AG04450 (cell line): Measurements from ENCODE around the gene SLC52A3. TPM values are rescaled to one million over a fixed set of nuclear protein-coding genes. Genes with fewer than 3 reads are reported as not detected.

ENCODE experiments used
- CTCF ChIA-PET: fragments of 300-600, 350-600 bp; formaldehyde crosslinking; extraction: SDS; loops from one replicate; lab custom pipeline; 2022; ENCODE audit warnings: antibody characterized with exemption, inconsistent platforms; lab: Charles Lee
- POLR2A ChIA-PET: fragments of 350-600 bp; formaldehyde crosslinking; extraction: SDS; loops from one replicate; lab custom pipeline; 2021; ENCODE audit warnings: antibody characterized with exemption, inconsistent platforms; lab: Yijun Ruan, JAX
- DNase-seq: peaks from one replicate; pipeline ENCODE4 v3.0.0-alpha.2; 2011; ENCODE audit warnings: low read depth, low spot score
- H3K27ac ChIP-seq: one replicate; pipeline ENCODE4 v1.5.1; 2012; ENCODE audit warnings: low read depth, low read length, control low read depth
- H3K27me3 ChIP-seq: one replicate; pipeline ENCODE4 v1.6.0; 2012; ENCODE audit warnings: low read length; ENCODE audit not compliant: control insufficient read depth, insufficient read depth
- H3K4me3 ChIP-seq: 2 replicates; pipeline ENCODE4 v1.5.1; 2011; ENCODE audit warnings: mild to moderate bottlenecking, low read depth, low read length, control low read depth
- H3K9me3 ChIP-seq: 2 replicates; pipeline ENCODE4 v1.5.1; 2012; ENCODE audit warnings: low read length; ENCODE audit not compliant: control insufficient read depth, insufficient read depth
- polyA plus RNA-seq: library from polyadenylated mRNA; depleted of rRNA; stranded (reverse); fragments of >200 nt; gene quantifications from 2 replicates; pipeline ENCODE4 v1.2.3, GENCODE V29; 2011
- TF ChIP-seq, protein P1 (sequence below): IDR thresholded peaks from 2 replicates; pipeline ENCODE4 v1.5.1; 2011; ENCODE audit warnings: low read depth, low read length, control low read depth, inconsistent platforms

Gene SLC52A3
- polyA plus RNA-seq, 1 experiment = not detected

DNA sequence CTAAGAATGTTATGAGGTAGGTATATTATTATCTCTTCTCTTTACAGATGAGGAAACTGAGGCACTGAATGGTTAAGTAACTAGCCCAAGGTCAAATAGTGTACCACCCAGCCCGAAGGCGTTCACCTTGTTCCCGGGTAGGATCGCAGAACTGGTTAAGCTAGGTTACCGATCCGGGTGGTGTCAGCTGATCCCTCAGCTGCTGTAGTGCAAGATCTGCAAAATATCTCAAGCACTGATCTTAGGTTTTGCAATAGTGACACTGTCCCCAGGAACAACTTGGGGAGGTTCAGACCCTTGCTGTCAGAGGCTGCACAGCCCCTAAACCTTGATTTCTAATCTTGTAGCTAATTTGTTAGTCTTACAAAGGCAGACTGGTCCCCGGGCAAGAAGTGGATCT lies 28.1 kb downstream of the SLC52A3 start:
- CTCF ChIA-PET = interaction anchor here (0.6 to 4.8 kb wide), 8 partner anchors 9 to 411 kb away, joined by 3 to 82 read pairs (median 8); partner anchors contain the start of gene CSNK2A1

GRCh38 chr20:739736-740135 lies 28.6 kb downstream of the SLC52A3 start:
- CTCF ChIA-PET = interaction anchor here (0.6 to 4.8 kb wide), 19 partner anchors 9 to 410 kb away, joined by 3 to 82 read pairs (median 5); partner anchors contain the start of gene CSNK2A1

More for the DNA sequence above, 28.1 kb downstream of the SLC52A3 start:
- TF ChIP-seq, protein P1, sequence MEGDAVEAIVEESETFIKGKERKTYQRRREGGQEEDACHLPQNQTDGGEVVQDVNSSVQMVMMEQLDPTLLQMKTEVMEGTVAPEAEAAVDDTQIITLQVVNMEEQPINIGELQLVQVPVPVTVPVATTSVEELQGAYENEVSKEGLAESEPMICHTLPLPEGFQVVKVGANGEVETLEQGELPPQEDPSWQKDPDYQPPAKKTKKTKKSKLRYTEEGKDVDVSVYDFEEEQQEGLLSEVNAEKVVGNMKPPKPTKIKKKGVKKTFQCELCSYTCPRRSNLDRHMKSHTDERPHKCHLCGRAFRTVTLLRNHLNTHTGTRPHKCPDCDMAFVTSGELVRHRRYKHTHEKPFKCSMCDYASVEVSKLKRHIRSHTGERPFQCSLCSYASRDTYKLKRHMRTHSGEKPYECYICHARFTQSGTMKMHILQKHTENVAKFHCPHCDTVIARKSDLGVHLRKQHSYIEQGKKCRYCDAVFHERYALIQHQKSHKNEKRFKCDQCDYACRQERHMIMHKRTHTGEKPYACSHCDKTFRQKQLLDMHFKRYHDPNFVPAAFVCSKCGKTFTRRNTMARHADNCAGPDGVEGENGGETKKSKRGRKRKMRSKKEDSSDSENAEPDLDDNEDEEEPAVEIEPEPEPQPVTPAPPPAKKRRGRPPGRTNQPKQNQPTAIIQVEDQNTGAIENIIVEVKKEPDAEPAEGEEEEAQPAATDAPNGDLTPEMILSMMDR = no peak
- Histone ChIP-seq H3K27me3 (no peaks in the 10 kb centered on the region), H3K27ac (no peak overlapping the region), H3K9me3 (no peaks in the 10 kb centered on the region; the same call in none of the 2 replicates), H3K4me3 (no peak overlapping the region)
- DNase-seq = no peak
- POLR2A ChIA-PET = no interaction called here

GRCh38 chr20:733861-734260 lies 34.4 kb downstream of the SLC52A3 start:
- no peak overlapping the region for H3K27ac ChIP-seq
- H3K9me3 ChIP-seq = no peaks in the 10 kb centered on the region
- ChIA-PET CTCF (no interaction called here), POLR2A (no interaction called here)
- peaks cover 7% of the 10 kb centered on the region for H3K27me3 ChIP-seq
- DNase-seq = no peak
- no peak overlapping the region for H3K4me3 ChIP-seq
- TF ChIP-seq, protein P1 = no peak

More at GRCh38 chr20:739736-740135, 28.6 kb downstream of the SLC52A3 start:
- POLR2A ChIA-PET = no interaction called here
- DNase-seq = no peak
- Histone ChIP-seq H3K27me3 (no peaks in the 10 kb centered on the region), H3K4me3 (no peak overlapping the region), H3K9me3 (no peaks in the 10 kb centered on the region; the same call in 1 of the 2 replicates), H3K27ac (no peak overlapping the region)
- TF ChIP-seq, protein P1 = no peak

- CTCF ChIA-PET = no interaction called here
- Histone ChIP-seq H3K27me3 (peaks cover 14% of the 10 kb centered on the region), H3K27ac (no peak overlapping the region), H3K4me3 (no peak overlapping the region), H3K9me3 (no peaks in the 10 kb centered on the region; the same call in 1 of the 2 replicates)
- POLR2A ChIA-PET = no interaction called here
- no peak for DNase-seq
- TF ChIP-seq, protein P1 = no peak
Observed at GRCh38 chr20:732727-733126, 35.6 kb downstream of the SLC52A3 start.

- CTCF ChIA-PET = interaction anchor here (0.7 to 0.9 kb wide), 2 partner anchors 87 to 170 kb away, joined by 3 to 4 read pairs; no protein-coding TSS in a partner anchor
Observed at GRCh38 chr20:731891-732560, 36.3 kb downstream of the SLC52A3 start.

More at GRCh38 chr20:731891-732560, 36.3 kb downstream of the SLC52A3 start:
- Histone ChIP-seq H3K4me3 (no peak overlapping the region), H3K27ac (no peak overlapping the region), H3K9me3 (no peaks in the 10 kb centered on the region; the same call in 1 of the 2 replicates), H3K27me3 (peaks cover 16% of the 10 kb centered on the region)
- TF ChIP-seq, protein P1 = no peak
- POLR2A ChIA-PET = no interaction called here
- no peak for DNase-seq
